HG02970 (cell line): Measurements from ENCODE around the gene KRTAP5-6.

Experiments
- ATAC-seq: cut with Tn5 transposase; IDR thresholded peaks from one replicate; pipeline ENCODE4 v1.9.1; 2021; ENCODE audit warnings: mild to moderate bottlenecking, moderate library complexity, moderate number of reproducible peaks; ENCODE audit not compliant: unreplicated experiment, low FRiP score

The KRTAP5-6 gene

DNA sequence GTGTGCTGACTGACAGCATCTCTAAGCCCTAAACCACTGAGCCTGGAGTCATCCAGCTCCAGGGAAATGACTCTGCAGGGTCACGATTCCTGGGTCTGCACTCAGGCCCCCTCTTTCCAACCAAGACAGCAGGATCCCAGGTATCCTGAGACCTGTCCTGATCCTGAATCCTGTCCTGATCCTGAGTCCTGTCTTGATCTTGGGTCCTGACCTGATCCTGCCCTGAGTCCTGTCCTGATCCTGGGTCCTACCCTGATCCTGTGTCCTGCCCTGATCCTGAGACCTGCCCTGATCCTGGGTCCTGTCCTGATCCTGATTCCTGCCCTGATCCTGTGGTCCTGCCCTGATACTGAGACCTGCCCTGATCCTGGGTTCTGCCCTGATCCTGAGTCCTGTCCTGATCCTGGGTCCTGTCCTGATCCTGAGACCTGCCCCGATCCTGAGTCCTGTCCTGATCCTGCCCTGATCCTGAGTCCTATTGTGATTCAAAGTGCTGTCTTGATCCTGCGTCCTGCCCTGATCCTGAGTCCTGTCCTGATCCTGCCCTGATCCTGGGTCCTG lies 1.4 kb upstream of the KRTAP5-6 start:
- no peak for ATAC-seq

DNA sequence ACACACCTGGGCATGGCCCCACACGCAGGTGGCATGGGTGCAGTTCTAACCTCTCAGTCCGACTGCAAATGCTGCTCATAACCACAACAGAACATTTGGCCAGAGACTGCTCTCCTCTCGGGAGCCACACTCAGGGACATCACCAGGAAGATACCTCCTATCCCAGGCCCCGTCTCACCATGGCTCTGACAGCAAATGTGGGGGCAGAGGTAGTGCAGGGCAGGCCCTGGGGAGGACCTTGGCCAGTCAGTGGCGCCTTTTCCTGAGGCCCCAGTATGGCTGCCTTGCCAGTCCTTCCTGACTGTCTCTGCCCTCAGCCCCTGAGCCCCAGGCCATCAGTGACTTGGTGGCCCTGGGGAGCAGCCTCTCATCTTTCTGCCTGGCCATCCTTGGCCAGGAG lies 2.8 kb downstream of the KRTAP5-6 start:
- ATAC-seq, result no peak

DNA sequence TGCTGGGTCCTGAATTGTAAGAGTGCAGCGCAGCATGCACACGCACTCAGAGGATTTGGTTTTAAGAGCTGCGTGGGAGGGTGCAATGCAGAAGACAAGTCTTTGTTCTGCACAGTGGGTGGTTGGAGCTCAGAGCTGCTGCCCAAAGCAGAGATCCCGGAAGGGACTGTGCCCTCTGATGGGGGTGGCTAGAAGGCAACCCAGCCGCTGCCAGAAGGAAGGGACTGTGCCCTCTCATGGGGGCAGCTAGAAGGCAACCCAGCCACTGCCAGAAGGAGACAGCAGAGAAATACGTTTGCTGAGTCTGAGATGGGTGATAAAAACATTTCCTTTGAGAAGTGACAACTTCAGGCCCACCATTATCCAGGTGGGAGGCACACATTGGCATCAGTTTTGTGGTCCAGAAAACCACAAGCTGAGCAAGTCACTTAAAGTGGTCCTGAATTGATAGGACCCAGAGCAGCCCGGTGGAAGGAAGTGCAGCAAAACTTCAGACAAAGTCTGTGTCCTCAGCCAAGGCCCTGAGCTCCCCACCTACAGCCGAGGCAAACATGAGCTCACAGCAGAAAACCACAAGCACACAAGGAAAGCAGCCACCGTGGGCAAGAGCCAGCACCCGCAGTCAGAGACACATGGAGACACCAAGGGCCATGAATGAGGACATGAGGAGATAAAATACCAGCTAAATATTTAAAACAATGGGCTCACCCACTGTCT lies 4.3 kb downstream of the KRTAP5-6 start:
- ATAC-seq, result no peak

DNA sequence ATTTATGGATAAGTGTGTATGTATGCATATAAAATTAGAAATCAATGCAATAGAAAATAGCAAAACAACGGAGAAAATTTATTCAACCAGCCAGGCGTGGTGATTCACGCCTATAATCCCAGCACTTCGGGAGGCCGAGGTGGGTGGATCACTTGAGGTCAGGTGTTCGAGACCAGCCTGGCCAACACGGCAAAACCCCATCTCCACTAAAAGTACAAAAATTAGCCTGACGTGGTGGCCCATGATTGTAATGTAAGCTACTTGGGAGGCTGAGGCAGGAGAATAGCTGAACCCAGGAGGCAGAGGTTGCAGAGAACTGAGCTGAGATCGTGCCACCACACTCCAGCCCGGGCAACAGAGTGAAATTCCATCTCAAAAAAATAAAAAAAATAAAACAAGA lies 5.5 kb downstream of the KRTAP5-6 start:
- ATAC-seq, result no peak

DNA sequence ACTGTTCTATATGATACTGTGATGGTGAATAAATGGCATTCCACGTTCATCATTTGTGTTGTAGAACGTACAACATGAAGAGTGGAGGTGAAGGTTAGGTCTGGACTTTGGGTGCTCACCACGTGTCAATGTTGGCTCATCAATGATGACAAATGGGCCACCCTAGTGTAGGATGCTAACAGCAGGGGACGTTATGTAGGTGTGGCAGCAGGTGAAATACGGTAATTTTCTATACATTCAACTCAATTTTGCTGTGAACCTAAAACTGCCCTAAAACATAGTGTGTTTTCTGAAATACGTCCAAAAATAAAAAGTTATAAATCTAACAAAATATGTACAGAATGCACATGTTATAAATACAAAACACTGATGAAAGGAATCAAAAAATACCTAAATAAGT lies 6.2 kb downstream of the KRTAP5-6 start:
- ATAC-seq, result no peak

DNA sequence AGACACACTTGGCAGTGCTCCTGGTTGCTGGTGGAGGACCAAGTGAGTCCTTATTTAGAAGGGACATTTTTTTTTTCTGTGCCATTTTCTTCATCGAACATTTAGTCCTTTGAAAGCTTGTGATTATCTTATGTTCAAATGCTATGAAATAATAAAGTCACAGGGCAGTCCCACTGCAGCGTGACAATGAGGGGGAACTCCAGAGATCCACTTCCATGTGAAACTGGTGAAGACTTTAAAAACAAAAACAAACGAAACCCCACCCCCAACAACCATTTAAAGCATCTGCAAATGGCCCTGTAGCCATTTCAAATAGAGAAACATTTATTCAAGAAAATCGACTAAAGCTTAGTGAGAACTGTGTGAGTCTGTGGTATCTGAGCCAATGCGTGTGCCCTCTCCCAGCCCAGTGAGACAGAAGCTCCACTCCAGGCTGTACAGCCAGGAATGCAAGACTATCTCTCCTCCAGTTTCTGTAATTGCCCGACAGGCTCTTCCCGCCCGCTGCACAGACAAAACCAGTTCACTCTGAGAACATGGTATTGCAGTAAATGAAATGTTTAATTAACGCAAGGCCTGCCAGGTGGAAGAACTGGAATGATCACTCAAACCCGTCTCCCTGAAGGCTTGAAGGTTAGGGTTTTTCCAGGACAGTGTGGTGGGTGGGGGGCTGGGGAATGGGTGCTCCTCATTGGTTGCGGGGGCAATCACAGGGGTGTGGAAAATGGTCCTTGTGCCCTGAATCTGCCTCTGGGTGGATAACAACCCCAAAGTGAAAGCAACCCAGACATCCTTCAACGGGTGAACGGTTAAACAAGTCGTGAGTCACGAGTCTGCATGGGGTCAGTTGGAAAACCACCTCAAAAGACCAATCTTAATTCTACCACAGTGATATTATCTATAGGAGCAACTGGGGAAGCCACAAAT lies 8.4 kb downstream of the KRTAP5-6 start:
- ATAC-seq, result no peak

DNA sequence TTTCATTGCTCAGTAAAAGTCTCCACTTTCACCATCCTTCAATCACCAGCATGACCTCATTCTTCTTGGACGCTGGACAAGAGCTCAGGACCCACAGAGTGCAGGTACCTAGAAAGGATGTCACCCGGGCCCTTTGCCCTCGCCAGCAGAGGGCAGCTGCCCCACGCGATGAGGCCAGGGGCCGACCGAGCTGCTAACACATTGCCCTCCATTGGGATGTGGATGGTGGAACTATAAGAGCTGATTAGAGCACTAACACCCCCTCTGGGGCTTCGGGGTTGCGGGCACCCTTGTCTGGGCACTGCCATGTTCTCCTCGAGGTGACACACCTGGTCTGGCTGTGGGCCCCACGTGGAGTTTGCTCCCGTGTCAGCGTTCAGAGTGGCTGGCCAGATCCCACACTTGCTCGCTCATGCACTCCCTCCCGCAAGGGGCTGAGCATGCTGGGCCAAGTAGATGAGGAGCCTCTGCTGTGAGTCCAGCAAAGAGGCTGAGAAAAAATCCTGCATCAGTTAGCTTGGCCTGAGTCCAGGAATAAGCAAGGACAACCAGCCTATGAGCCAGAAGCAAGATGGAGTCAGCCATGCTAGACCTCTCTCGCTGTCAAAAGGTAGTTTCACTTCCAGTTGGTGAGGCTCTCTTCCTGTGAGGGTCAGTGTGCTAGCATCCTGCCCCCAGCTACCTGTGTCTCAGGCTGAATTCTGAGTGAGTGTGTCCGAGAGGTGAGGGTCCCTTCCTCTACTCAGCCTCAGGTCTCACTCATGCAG lies 9.8 kb downstream of the KRTAP5-6 start:
- ATAC-seq, result no peak

DNA sequence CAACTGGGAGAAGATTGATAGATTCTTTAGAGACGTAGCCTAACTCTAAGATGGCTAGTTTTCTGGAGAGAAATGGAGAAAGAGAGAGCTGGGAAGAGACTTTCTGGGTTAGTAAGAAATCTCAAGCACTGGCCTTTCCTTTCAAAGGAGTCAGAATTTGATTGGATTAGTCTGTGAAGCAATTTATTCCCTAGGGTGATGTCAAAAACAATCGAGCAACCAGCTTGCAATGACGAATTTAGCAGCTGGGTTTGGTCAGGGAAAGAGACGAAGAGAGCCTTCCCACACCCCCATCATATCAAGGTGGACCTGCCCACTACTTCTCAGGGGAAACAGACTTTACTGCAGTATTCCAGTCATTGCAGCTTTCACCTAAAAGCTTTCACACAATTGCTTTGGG lies 10.8 kb downstream of the KRTAP5-6 start:
- ATAC-seq, result no peak

DNA sequence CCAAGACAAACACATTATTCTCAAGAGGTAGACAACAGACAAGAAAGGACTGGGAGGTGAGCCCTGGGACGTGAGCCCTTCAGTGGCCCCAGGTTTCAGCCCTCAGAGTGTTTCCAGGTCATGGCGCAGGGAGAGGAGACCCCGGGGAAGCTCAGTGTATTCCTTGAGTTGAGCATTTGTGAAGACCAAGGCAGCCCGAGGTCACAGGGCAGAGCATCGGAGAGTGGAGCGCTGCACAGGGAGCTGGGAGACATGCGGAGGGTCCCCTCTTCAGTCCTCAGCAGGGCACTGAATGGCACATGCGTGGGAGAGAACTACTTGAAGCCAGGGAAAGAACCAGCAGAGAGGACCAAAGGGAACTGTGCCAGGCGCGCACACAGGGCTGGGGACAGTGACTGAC lies 11.7 kb downstream of the KRTAP5-6 start:
- no peak for ATAC-seq

DNA sequence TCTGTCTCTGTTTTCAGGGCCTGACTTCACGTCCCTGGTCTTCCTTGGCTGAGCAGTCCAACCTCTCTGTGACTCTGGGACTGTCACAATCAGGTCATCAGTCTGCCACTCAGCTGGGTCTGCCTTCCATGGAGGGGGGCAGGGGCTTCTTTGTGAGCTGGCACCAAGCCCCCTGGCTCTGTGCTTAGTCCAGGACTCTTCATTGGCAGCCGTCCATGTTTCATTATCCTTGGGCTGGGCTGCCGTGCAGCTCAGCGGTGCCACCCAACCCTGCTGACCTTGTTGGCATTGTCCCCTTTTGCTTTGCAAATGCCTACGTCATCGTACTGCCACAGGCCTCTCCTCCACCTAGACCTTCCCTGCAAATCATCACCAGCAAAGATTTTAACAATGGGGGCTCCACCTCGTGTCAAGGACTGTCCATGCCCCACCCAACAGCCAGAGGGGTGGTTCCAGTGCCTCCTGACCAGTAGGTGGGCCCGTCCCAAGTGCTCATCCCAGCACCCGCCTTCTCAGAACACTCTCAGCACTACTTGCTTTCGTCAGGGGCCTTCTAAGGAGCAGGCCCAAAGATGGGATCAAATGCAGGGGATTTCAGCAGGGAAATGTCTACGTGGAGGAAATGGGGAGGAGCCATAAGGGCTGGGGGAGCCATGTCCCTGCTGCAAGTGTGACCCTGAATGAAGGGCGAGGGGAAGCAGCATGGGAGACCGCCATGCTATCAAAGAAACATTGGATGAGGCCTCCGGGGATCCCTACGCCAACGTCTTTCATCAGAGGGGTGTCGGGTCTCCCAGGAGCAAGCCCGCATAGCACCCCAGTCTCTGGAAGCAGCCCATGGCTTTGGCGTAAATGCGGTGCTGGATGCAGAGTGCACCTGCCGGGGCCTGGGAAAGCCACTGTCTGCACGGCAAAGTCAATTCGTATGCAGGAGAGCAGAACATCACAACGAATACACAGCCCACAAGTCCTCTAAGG lies 18.2 kb downstream of the KRTAP5-6 start:
- ATAC-seq, result no peak

DNA sequence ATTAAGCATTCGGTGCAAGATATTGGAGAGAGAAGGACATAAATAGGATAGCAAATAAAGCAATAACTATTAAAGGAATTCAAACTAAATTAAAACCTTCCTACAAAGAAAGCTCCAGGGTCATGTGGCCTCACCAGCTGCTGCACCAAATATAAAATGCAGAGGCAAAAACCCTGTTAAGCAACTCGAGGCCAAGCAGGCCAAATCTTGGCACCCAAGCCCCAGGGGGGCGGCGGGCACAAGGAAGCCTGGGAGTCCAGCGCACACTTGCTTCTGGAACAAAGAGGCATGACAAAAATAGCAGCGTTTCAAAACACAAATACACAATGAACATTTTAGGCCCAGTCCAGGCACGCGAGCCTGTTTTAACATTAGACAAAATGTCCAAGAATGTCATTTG lies 20.8 kb downstream of the KRTAP5-6 start:
- no peak for ATAC-seq

DNA sequence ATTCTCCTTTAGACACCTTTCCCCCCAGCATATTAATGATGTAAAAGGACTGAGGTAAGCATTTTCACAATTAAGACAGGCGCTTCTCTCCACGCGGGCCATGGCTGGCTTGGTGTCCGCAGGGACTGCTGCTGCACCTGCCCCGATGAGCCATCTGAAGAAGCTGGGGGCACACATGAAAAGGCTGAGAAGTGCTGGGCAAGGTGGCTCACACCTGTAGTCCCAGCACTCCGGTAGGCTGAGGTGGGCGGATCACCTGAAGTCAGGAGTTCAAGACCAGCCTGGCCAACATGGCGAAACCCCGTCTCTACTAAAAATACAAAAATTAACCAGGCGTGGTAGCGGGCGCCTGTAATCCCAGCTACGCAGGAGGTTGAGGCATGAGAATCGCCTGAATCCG lies 21.3 kb downstream of the KRTAP5-6 start:
- no peak for ATAC-seq

DNA sequence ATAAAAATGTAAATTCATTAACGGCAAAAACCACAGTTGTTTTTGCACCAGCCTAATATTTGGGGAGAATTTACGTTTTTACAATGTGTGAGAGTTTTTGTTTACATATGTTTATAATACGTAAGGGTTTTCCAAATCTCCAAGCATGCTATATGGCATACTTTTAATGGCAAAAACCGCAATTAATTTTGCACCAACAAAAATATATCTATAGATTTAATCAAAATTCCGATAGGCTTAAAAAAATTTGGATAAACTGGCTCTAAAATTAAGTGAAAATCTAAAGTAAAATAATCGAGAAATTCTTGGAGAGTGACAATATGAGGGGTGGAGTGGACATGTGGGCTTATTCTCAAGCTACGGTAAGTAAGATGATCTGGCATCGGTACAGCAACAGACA lies 22.8 kb downstream of the KRTAP5-6 start:
- no peak for ATAC-seq

DNA sequence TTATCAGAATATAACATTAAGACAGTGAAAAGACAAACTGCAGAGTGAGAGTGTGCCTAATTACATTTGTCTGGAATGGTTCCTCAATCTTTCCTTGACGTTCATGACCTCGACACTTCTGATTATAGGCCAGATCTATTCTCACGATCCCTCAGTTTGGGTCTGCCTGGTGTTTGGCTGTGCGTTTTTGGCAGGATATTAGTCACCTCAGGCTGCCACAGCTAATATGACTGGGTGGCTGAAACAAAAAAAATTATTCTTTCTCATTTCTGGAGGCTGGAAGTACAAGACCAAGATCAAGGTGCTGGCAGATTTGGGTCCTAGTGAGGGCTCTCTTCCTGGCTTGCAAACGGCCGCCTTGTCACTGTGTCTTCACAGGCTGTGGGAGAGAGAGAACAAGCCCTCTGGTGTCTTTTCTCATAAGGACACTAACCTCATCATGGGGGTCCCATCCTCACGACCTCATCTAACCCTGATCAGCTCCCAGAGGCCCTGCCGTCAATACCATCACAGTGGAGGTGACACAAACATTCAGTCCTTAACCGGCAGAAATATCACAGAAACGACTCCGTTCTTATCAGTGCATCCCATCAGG lies 30.2 kb downstream of the KRTAP5-6 start:
- ATAC-seq, result no peak

DNA sequence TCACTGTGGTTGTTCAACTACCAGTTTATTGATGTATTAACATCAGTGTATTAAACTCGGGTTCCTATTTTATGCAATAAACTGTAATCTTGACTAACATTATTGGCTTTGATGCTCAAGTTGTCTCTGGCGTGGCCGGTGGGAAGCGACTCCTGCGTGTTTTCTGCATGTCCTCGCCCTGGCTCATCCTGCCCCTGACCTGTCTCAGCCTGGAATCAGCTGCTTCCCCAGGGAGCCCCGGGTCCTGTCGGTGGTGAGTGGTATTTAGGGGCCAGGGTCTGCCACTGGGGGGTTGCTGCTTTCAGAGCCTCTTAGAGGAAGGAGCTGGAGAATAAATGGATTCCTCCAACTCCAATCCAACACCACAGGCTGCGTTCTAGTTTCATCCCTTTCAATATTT lies 30.9 kb downstream of the KRTAP5-6 start:
- no peak for ATAC-seq

DNA sequence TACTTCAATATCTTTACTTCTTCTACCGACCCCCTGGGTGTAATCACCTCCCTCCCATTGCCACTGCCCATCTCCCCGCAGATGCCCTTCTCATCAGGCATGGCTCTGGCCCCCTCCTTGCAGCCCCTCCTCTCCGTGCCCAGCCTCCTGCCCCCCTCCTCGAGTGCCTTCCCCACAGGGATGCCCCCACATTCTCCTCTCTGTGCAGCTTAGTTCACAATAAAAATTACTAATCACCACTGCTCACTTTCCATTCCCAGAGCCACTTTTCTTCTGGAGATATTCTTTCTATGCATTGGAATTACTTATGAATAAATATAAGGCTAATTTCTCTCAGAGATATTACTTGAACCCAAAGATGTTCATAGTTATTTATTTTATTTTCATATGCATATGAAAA lies 31.3 kb downstream of the KRTAP5-6 start:
- no peak for ATAC-seq

DNA sequence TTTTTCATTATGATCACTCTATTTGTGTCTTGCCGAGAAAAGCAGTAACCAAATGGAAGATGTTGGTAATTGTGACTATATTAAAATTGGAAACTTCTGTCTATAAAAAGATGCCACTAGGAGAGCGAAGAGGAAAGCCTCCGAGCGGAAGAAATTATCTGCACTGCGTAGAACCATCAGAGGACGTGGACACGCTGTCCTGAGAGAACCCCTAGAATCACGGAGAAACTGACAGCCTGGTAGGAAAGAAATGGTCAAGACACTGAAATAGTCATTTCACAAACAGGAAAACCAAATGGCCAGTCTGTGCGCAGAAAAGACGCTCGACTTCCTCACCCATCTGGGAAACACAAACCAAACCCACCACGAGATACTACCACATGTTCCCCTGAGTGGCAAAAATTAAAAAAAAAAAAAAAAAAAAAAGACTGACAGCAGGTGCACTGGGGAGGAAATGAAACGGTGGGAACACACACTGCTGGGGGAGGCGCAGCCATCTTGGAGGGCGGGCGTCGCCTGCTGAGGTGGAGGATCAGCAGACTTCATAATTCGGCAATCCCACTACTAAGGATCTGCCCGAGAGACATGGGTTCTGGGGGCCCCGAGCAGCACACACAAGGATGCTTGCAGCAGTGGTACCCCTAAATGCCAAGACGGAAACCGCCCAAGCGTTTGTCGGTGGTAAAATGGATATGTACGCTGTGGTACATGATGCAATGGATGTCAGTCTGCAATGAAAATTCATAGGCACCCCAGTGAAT lies 32.1 kb downstream of the KRTAP5-6 start:
- no peak for ATAC-seq

DNA sequence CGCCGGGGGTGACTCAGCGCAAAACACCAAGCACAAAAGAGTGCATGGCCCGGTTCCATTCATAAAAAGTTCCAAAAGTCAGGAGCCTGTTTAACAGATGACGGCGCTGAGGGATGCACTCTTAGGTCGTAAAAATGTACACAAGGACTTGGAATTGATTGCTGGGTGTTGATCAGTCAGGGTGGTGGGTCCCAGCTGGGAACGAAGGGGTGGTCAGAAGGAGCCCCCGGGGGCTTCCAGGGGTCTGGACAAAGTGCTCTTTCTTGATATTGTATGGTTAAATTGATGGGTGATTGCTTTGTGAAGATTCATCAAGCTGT lies 32.7 kb downstream of the KRTAP5-6 start:
- no peak for ATAC-seq
